Colonic mucosa (tissue), 4 donors: ENCODE data around the gene MED13L. TPM values are rescaled to one million over a fixed set of nuclear protein-coding genes. Genes with fewer than 3 reads are reported as not detected.
A peak's percentile ranks its signal among the peaks of the same experiment; 100 is the strongest.

Experiments used
- DNase-seq: peaks from one replicate; pipeline ENCODE4 v3.0.0-alpha.2; 2020
- H3K27ac ChIP-seq: fragments of 200-600 bp; one replicate; pipeline ENCODE4 v1.8.0; 2021
- H3K27me3 ChIP-seq: fragments of 200-600 bp; one replicate; pipeline ENCODE4 v1.8.0; 2021
- H3K36me3 ChIP-seq: fragments of 200-600 bp; one replicate; pipeline ENCODE4 v1.8.0; 2021
- H3K4me1 ChIP-seq: fragments of 200-600 bp; one replicate; pipeline ENCODE4 v1.8.0; 2021; ENCODE audit warnings: mild to moderate bottlenecking
- H3K4me3 ChIP-seq: fragments of 200-600 bp; one replicate; pipeline ENCODE4 v1.8.0; 2021
- H3K9ac ChIP-seq, 2 donors: one replicate each; pipeline ENCODE4 v1.7.0; 2013; ENCODE audit warnings: control low read depth in 2 of 2, low read depth in 2 of 2, low read length in 2 of 2
- H3K9me3 ChIP-seq: fragments of 200-600 bp; one replicate; pipeline ENCODE4 v1.8.0; 2021
- intact Hi-C: fragments of 100-400 bp; cut with DNase I; formaldehyde crosslinking; loops from one replicate; pipeline ENCODE4 v1.14.1; 2022
- total RNA-seq, 2 donors: library from RNA; stranded (reverse); fragmentation: NEBNext Ultra II Directional in 1 of 2; extraction: Animal tissue kit (Norgen Biotek cat#: 25700) in 1 of 2; gene quantifications; one replicate each; pipeline ENCODE4 v1.2.1, GENCODE V29; 2021
- TF ChIP-seq, protein P1 (sequence below): fragments of 200-600 bp; IDR thresholded peaks from one replicate; pipeline ENCODE4 v1.8.0; 2022; ENCODE audit warnings: antibody characterized with exemption, mild to moderate bottlenecking
- donor health status: healthy.
- donor health status: DM: no; HTN: no; CAD: no.
- donor health status: DM: no; HTN: no; CAD: no.

MED13L gene
- total RNA-seq, 2 donors from 2014 or later, result 73.8 to 92.6 TPM

- Histone ChIP-seq H3K9ac (no peak overlapping the region), H3K9me3 (no peaks in the 10 kb centered on the region), H3K36me3 (peaks cover 9% of the 10 kb centered on the region), H3K27me3 (no peaks in the 10 kb centered on the region), H3K4me3 (no peak overlapping the region), H3K4me1 (no peaks in the 10 kb centered on the region), H3K27ac (no peak overlapping the region)
- intact Hi-C loops, result loop anchor here (5.0 kb wide), 1 partner anchor 604 kb away; no protein-coding TSS in a partner anchor
- no peak for DNase-seq
- TF ChIP-seq, protein P1, sequence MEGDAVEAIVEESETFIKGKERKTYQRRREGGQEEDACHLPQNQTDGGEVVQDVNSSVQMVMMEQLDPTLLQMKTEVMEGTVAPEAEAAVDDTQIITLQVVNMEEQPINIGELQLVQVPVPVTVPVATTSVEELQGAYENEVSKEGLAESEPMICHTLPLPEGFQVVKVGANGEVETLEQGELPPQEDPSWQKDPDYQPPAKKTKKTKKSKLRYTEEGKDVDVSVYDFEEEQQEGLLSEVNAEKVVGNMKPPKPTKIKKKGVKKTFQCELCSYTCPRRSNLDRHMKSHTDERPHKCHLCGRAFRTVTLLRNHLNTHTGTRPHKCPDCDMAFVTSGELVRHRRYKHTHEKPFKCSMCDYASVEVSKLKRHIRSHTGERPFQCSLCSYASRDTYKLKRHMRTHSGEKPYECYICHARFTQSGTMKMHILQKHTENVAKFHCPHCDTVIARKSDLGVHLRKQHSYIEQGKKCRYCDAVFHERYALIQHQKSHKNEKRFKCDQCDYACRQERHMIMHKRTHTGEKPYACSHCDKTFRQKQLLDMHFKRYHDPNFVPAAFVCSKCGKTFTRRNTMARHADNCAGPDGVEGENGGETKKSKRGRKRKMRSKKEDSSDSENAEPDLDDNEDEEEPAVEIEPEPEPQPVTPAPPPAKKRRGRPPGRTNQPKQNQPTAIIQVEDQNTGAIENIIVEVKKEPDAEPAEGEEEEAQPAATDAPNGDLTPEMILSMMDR, result peak; percentile 85
Measured at GRCh38 chr12:115998119-115998633, 279.3 kb downstream of the MED13L start.

GRCh38 chr12:115993737-115994136, 283.8 kb downstream of the MED13L start:
- H3K4me1 ChIP-seq, result no peaks in the 10 kb centered on the region
- no peak overlapping the region for H3K9ac ChIP-seq
- no peak overlapping the region for H3K27ac ChIP-seq
- H3K36me3 ChIP-seq, result peaks cover 9% of the 10 kb centered on the region
- no peaks in the 10 kb centered on the region for H3K27me3 ChIP-seq
- H3K9me3 ChIP-seq, result no peaks in the 10 kb centered on the region
- H3K4me3 ChIP-seq, result no peak overlapping the region
- TF ChIP-seq, protein P1, result no peak
- no peak for DNase-seq
- intact Hi-C loops, result no loop called here

DNA sequence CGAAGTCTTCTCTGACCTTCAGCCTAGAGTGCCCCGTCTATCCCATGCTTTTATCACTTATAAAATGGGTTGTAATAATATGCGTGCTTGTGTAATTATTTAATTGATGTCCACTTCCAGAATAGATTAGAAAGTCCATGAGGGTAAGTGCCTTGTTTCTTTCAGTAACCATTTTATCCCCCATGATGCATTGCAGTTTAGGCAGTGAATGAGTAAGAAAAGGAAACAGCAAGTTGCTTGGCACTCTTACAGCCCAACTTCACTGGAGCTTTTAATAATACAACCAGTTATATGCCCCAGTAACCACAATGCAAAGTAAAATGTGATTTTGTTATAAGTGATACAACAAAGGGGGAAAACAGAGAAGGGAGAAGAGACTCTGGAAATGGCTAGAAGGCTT, 287.3 kb downstream of the MED13L start:
- Histone ChIP-seq H3K27me3 (no peaks in the 10 kb centered on the region), H3K27ac (no peak overlapping the region), H3K36me3 (no peaks in the 10 kb centered on the region), H3K9ac (no peak overlapping the region), H3K4me1 (no peaks in the 10 kb centered on the region), H3K9me3 (no peaks in the 10 kb centered on the region), H3K4me3 (no peak overlapping the region)
- no peak for DNase-seq
- TF ChIP-seq, protein P1, result no peak
- intact Hi-C loops, result no loop called here

GRCh38 chr12:115988625-115989563, 288.6 kb downstream of the MED13L start:
- Histone ChIP-seq H3K9ac (no peak overlapping the region), H3K4me3 (no peak overlapping the region), H3K9me3 (no peaks in the 10 kb centered on the region), H3K27me3 (no peaks in the 10 kb centered on the region), H3K27ac (no peak overlapping the region), H3K4me1 (no peaks in the 10 kb centered on the region), H3K36me3 (no peaks in the 10 kb centered on the region)
- TF ChIP-seq, protein P1, result no peak
- intact Hi-C loops, result loop anchor here (10.0 kb wide), 1 partner anchor 726 kb away; no protein-coding TSS in a partner anchor
- DNase-seq, result no peak

DNA sequence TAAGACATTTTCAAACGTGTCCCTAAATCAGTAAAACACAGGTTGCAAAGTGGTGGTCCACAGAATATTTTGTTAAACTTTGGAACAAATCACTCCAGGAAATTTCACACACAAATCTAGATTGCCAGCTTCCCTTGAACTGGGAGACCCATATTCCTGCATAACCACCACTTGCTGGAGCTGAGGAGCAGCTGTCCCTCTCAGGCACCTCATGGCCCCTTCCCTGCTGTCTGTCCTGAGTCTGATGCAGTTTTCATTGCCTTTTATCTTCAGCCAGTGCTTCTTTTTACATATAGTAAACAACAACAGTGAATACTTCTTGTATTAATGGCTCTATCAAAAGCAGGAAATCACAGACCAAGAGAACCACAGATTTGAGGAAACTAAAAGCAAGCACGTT, 289.3 kb downstream of the MED13L start:
- Histone ChIP-seq H3K27ac (no peak overlapping the region), H3K9me3 (no peaks in the 10 kb centered on the region), H3K36me3 (no peaks in the 10 kb centered on the region), H3K4me3 (no peak overlapping the region), H3K9ac (no peak overlapping the region), H3K27me3 (no peaks in the 10 kb centered on the region), H3K4me1 (no peaks in the 10 kb centered on the region)
- intact Hi-C loops, result loop anchor here (10.0 kb wide), 1 partner anchor 727 kb away; no protein-coding TSS in a partner anchor
- TF ChIP-seq, protein P1, result no peak
- no peak for DNase-seq
